LNCAP (cell line): ENCODE data around the gene OTUD7B.

Experiments used
- CTCF ChIP-seq: fragments of 450-650 bp; IDR thresholded peaks from 2 replicates; pipeline ENCODE4 v1.5.1; 2017; ENCODE audit warnings: mild to moderate bottlenecking

Gene OTUD7B

GRCh38 chr1:149937759-149938158 lies 72.8 kb downstream of the OTUD7B start:
- no peak for TF ChIP-seq CTCF

- TF ChIP-seq CTCF: no peak
Observed at GRCh38 chr1:149936992-149937705, 73.4 kb downstream of the OTUD7B start.

- TF ChIP-seq CTCF: no peak
Observed at GRCh38 chr1:149936170-149936991, 74.1 kb downstream of the OTUD7B start, which contains the start of gene MTMR11. TSS of gene MTMR11 (minus strand) at chr1:149936879. CDS start at chr1:149936647, 232 bp downstream.

GRCh38 chr1:149934356-149934755 lies 76.2 kb downstream of the OTUD7B start:
- no peak for TF ChIP-seq CTCF

GRCh38 chr1:149933208-149933607 lies 77.3 kb downstream of the OTUD7B start:
- TF ChIP-seq CTCF: no peak

GRCh38 chr1:149932474-149932873 lies 78.1 kb downstream of the OTUD7B start:
- no peak for TF ChIP-seq CTCF

GRCh38 chr1:149931212-149931790 lies 79.2 kb downstream of the OTUD7B start:
- no peak for TF ChIP-seq CTCF
